Lung (tissue), 12 donors: ENCODE measurements around the gene PLAAT4. TPM values are rescaled to one million over a fixed set of nuclear protein-coding genes. Genes with fewer than 3 reads are reported as not detected.

Experiments used
- ATAC-seq: fragments of 200-7000 bp; cut with Tn5 transposase; one replicate; pipeline ENCODE4 v1.9.1; 2020; ENCODE audit warnings: moderate number of reproducible peaks; ENCODE audit not compliant: insufficient read depth, low FRiP score
- DNase-seq, 3 donors: peaks; one replicate each; pipeline ENCODE4 v3.0.0-alpha.2; 2013 to 2017
- H3K27ac ChIP-seq, 2 donors: one replicate each; pipeline ENCODE4 v1.5.1; 2013; ENCODE audit warnings: mild to moderate bottlenecking in 2 of 2, moderate library complexity in 2 of 2, control low read depth in 1 of 2, inconsistent platforms in 1 of 2, low read depth in 1 of 2, low read length in 1 of 2
- H3K27me3 ChIP-seq, 3 donors: one replicate each; pipeline ENCODE4 v1.5.1; 2013; ENCODE audit warnings: low read length in 2 of 3; ENCODE audit not compliant: control insufficient read depth in 3 of 3, insufficient read depth in 3 of 3
- H3K36me3 ChIP-seq, 4 donors: one replicate each; pipeline ENCODE4 v1.5.1; 2013; ENCODE audit warnings: low read length in 4 of 4, mild to moderate bottlenecking in 1 of 4, moderate library complexity in 1 of 4; ENCODE audit not compliant: control insufficient read depth in 4 of 4, insufficient read depth in 4 of 4
- H3K4me1 ChIP-seq, 5 donors: one replicate each; pipeline ENCODE4 v1.5.1; 2013; ENCODE audit warnings: low read length in 5 of 5, mild to moderate bottlenecking in 2 of 5, moderate library complexity in 1 of 5; ENCODE audit not compliant: control insufficient read depth in 5 of 5, insufficient read depth in 5 of 5
- H3K4me3 ChIP-seq: one replicate; pipeline ENCODE4 v1.5.1; 2013; ENCODE audit warnings: mild to moderate bottlenecking, control low read depth, moderate library complexity
- H3K9ac ChIP-seq, 2 donors: one replicate each; pipeline ENCODE4 v1.5.1; 2013; ENCODE audit warnings: low read length in 2 of 2, control low read depth in 1 of 2; ENCODE audit not compliant: insufficient read depth in 1 of 2
- H3K9me3 ChIP-seq, 4 donors: one replicate each; pipeline ENCODE4 v1.5.1; 2013; ENCODE audit warnings: low read length in 3 of 4, mild to moderate bottlenecking in 1 of 4, moderate library complexity in 1 of 4; ENCODE audit not compliant: control insufficient read depth in 4 of 4, insufficient read depth in 3 of 4
- CTCF ChIP-seq: IDR thresholded peaks from 2 replicates; pipeline ENCODE4 v1.5.1; 2012; ENCODE audit warnings: mild to moderate bottlenecking; ENCODE audit errors: control extremely low read depth, extremely low read depth
- WGBS, 2 donors: extraction: QIAGEN DNeasy Blood & Tissue Kit; methylation state at CpG; one replicate each; pipeline ENCODE4 v1.1.7; 2013; 5-methylcytosine and 5-hydroxymethylcytosine counted together
- polyA plus RNA-seq, 2 donors: library from polyadenylated mRNA; stranded (reverse); fragments of 200-250 nt; gene quantifications; one replicate each; pipeline ENCODE4 v1.2.1, GENCODE V29; 2013
- total RNA-seq, 2 donors: library from RNA; depleted of rRNA in 1 of 2; stranded (reverse); fragments of >200 nt in 1 of 2; gene quantifications; one replicate each; pipeline ENCODE4 v1.2.1, GENCODE V29; 2014 to 2021
- donor health status: control.
- donor health status: control.
- donor health status: Bipolar disorder and iron deficiency.
- donor health status: healthy.
- donor health status: DM: yes; HTN: yes; CAD: no.

The PLAAT4 gene
- total and polyA plus RNA-seq, 4 donors = 49.7 to 336 (median 148) TPM

GRCh38 chr11:63553759-63554158 lies 17.2 kb downstream of the PLAAT4 start:
- 20 to 52% methylated on average over 8 of the region's 8 CpGs for WGBS, 2 donors
- ATAC-seq = peak; percentile 53
- no peak overlapping the region for H3K27ac ChIP-seq

GRCh38 chr11:63554877-63555223 lies 18.2 kb downstream of the PLAAT4 start:
- no peak for DNase-seq
- Histone ChIP-seq H3K36me3 (no peaks in the 10 kb centered on the region), H3K4me1 (peaks cover 0 to 4% (median 0%) of the 10 kb centered on the region in 5 donors), H3K27me3 (no peaks in the 10 kb centered on the region), H3K4me3 (no peak overlapping the region), H3K9me3 (no peaks in the 10 kb centered on the region), H3K9ac (no peak overlapping the region), H3K27ac (no peak overlapping the region)
- TF ChIP-seq CTCF = no peak
- no peak for ATAC-seq
- 82 to 84% methylated on average over 4 of the region's 4 CpGs for WGBS, 2 donors

More at GRCh38 chr11:63553759-63554158, 17.2 kb downstream of the PLAAT4 start:
- Histone ChIP-seq H3K9ac (no peak overlapping the region), H3K4me1 (peaks cover 0 to 2% (median 0%) of the 10 kb centered on the region in 5 donors), H3K4me3 (no peak overlapping the region), H3K27me3 (no peaks in the 10 kb centered on the region), H3K36me3 (no peaks in the 10 kb centered on the region), H3K9me3 (no peaks in the 10 kb centered on the region)
- no peak for TF ChIP-seq CTCF
- no peak for DNase-seq

- no peaks in the 10 kb centered on the region for H3K27me3 ChIP-seq
- no peaks in the 10 kb centered on the region for H3K9me3 ChIP-seq
- H3K4me1 ChIP-seq = peaks cover 0 to 4% (median 0%) of the 10 kb centered on the region in 5 donors
- 77 to 83% methylated on average over 7 of the region's 7 CpGs for WGBS, 2 donors
- no peak for ATAC-seq
- no peak for DNase-seq
- TF ChIP-seq CTCF = no peak
- no peak overlapping the region for H3K27ac ChIP-seq
- no peaks in the 10 kb centered on the region for H3K36me3 ChIP-seq
- H3K4me3 ChIP-seq = no peak overlapping the region
- no peak overlapping the region for H3K9ac ChIP-seq
These were observed 19.9 kb downstream of the PLAAT4 start for GRCh38 chr11:63556404-63557013.

GRCh38 chr11:63557570-63557969 lies 21.0 kb downstream of the PLAAT4 start:
- no peak overlapping the region for H3K27ac ChIP-seq
- ATAC-seq (no peak), DNase-seq (no peak)
- H3K27me3 ChIP-seq = no peaks in the 10 kb centered on the region
- H3K4me3 ChIP-seq = no peak overlapping the region
- no peak overlapping the region for H3K9ac ChIP-seq
- peaks cover 0 to 4% (median 0%) of the 10 kb centered on the region in 5 donors for H3K4me1 ChIP-seq
- no peak for TF ChIP-seq CTCF
- no peaks in the 10 kb centered on the region for H3K36me3 ChIP-seq
- WGBS, 2 donors = 80 to 87% methylated on average over 7 of the region's 7 CpGs
- H3K9me3 ChIP-seq = no peaks in the 10 kb centered on the region
